WTC11 (cell line): ENCODE results near the gene MYO1H. TPM values are rescaled to one million over a fixed set of nuclear protein-coding genes. Genes with fewer than 3 reads are reported as not detected.

ENCODE experiments used
- ATAC-seq: fragments of 200-7000 bp; cut with Tn5 transposase; 2 replicates; pipeline ENCODE4 v1.10.0; 2021; ENCODE audit warnings: mild to moderate bottlenecking, moderate library complexity
- CTCF ChIA-PET: fragments of 300-600 bp; sonication (Branson Sonifier 250); formaldehyde crosslinking; loops from one replicate; lab custom pipeline; 2021; ENCODE audit warnings: antibody characterized with exemption; lab: Charles Lee
- POLR2A ChIA-PET: fragments of 350-600 bp; sonication (Branson Sonifier 250); formaldehyde crosslinking; loops from one replicate; lab custom pipeline; 2021; ENCODE audit warnings: antibody characterized with exemption; lab: Charles Lee
- DNase-seq: peaks from one replicate; pipeline ENCODE4 v3.0.0; 2021; ENCODE audit warnings: low spot score
- H3K27ac Mint-ChIP-seq: 2 replicates; pipeline ENCODE4 v1.8.0; 2021; ENCODE audit warnings: mixed read lengths
- H3K27me3 Mint-ChIP-seq: 2 replicates; pipeline ENCODE4 v1.8.0; 2021; ENCODE audit warnings: low read depth, mild to moderate bottlenecking, moderate library complexity, mixed read lengths
- H3K36me3 Mint-ChIP-seq: 2 replicates; pipeline ENCODE4 v1.8.0; 2021; ENCODE audit warnings: mixed read lengths
- H3K4me1 Mint-ChIP-seq: 2 replicates; pipeline ENCODE4 v1.8.0; 2022; ENCODE audit warnings: mixed read lengths
- H3K4me3 Mint-ChIP-seq: 2 replicates; pipeline ENCODE4 v1.8.0; 2021; ENCODE audit warnings: mild to moderate bottlenecking, moderate library complexity, mixed read lengths
- H3K9me3 Mint-ChIP-seq: 2 replicates; pipeline ENCODE4 v1.8.0; 2021; ENCODE audit warnings: mixed read lengths
- CBFB ChIP-seq: sonication (generic); formaldehyde crosslinking; IDR thresholded peaks from 2 replicates; pipeline ENCODE4 v1.8.1; 2022; ENCODE audit warnings: mild to moderate bottlenecking, low read depth, missing genetic modification reagents
- FOXK1 ChIP-seq: sonication (generic); formaldehyde crosslinking; IDR thresholded peaks from 2 replicates; pipeline ENCODE4 v1.8.0; 2022; ENCODE audit warnings: mild to moderate bottlenecking, moderate library complexity, missing genetic modification reagents
- FOXP4 ChIP-seq: sonication (generic); formaldehyde crosslinking; IDR thresholded peaks from 2 replicates; pipeline ENCODE4 v1.8.0; 2022; ENCODE audit warnings: mild to moderate bottlenecking, missing genetic modification reagents
- GABPB1 ChIP-seq: sonication (generic); formaldehyde crosslinking; IDR thresholded peaks from 2 replicates; pipeline ENCODE4 v1.8.1; 2023; ENCODE audit warnings: mild to moderate bottlenecking, missing genetic modification reagents
- GRHL2 ChIP-seq: fragments of 250-450 bp; sonication (Bioruptor Pico); IDR thresholded peaks from 2 replicates; pipeline ENCODE4 v1.8.0; 2022; ENCODE audit warnings: mild to moderate bottlenecking, moderate library complexity; ENCODE audit not compliant: insufficient replicate concordance, severe bottlenecking
- GTF2I ChIP-seq: fragments of 250-450 bp; sonication (Bioruptor Pico); conservative IDR thresholded peaks from 2 replicates; pipeline ENCODE4 v1.4.0; 2021; ENCODE audit warnings: mild to moderate bottlenecking
- HMGXB4 ChIP-seq: sonication (generic); formaldehyde crosslinking; IDR thresholded peaks from 2 replicates; pipeline ENCODE4 v1.8.1; 2023; ENCODE audit warnings: mild to moderate bottlenecking, moderate library complexity, missing genetic modification reagents
- MLX ChIP-seq: sonication (generic); formaldehyde crosslinking; IDR thresholded peaks from 2 replicates; pipeline ENCODE4 v1.8.1; 2023; ENCODE audit warnings: mild to moderate bottlenecking, missing genetic modification reagents, moderate library complexity
- NR1H2 ChIP-seq: sonication (generic); formaldehyde crosslinking; IDR thresholded peaks from 2 replicates; pipeline ENCODE4 v1.9.0; 2021; ENCODE audit warnings: mild to moderate bottlenecking, moderate library complexity, missing genetic modification reagents
- NR3C1 ChIP-seq: sonication (generic); formaldehyde crosslinking; conservative IDR thresholded peaks from 2 replicates; pipeline ENCODE4 v1.8.1; 2023; ENCODE audit warnings: low read depth, mild to moderate bottlenecking, missing genetic modification reagents
- SMAD4 ChIP-seq: sonication (generic); formaldehyde crosslinking; IDR thresholded peaks from 2 replicates; pipeline ENCODE4 v1.8.0; 2022; ENCODE audit warnings: mild to moderate bottlenecking, missing genetic modification reagents
- TEAD4 ChIP-seq: sonication (generic); formaldehyde crosslinking; IDR thresholded peaks from 2 replicates; pipeline ENCODE4 v1.8.0; 2022; ENCODE audit warnings: mild to moderate bottlenecking, missing genetic modification reagents
- USF2 ChIP-seq: sonication (generic); formaldehyde crosslinking; IDR thresholded peaks from 2 replicates; pipeline ENCODE4 v1.8.1; 2023; ENCODE audit warnings: mild to moderate bottlenecking, missing genetic modification reagents, moderate library complexity
- ZNF138 ChIP-seq: sonication (generic); formaldehyde crosslinking; conservative IDR thresholded peaks from 2 replicates; pipeline ENCODE4 v1.8.1; 2022; ENCODE audit warnings: mild to moderate bottlenecking, moderate library complexity, missing genetic modification reagents
- ZNF317 ChIP-seq: sonication (generic); formaldehyde crosslinking; IDR thresholded peaks from 2 replicates; pipeline ENCODE4 v1.8.1; 2023; ENCODE audit warnings: low read depth, mild to moderate bottlenecking, moderate library complexity, missing genetic modification reagents, borderline replicate concordance
- ZNF416 ChIP-seq: fragments of 250-450 bp; sonication (Bioruptor Pico); IDR thresholded peaks from 2 replicates; pipeline ENCODE4 v1.9.0; 2021; ENCODE audit warnings: mild to moderate bottlenecking, inconsistent platforms
- total RNA-seq: library from RNA; stranded (reverse); gene quantifications from 3 replicates; pipeline ENCODE4 v1.2.3, GENCODE V29; 2021
- TF ChIP-seq, protein P1 (sequence below): fragments of 250-450 bp; sonication (Bioruptor Pico); IDR thresholded peaks from 2 replicates; pipeline ENCODE4 v1.9.0; 2021; ENCODE audit warnings: mild to moderate bottlenecking
- TF ChIP-seq, protein P2 (sequence below): fragments of 250-450 bp; sonication (Bioruptor Pico); conservative IDR thresholded peaks from 2 replicates; pipeline ENCODE4 v1.9.0; 2021; ENCODE audit warnings: mild to moderate bottlenecking
- TF ChIP-seq, protein P3 (sequence below): sonication (generic); formaldehyde crosslinking; IDR thresholded peaks from 2 replicates; pipeline ENCODE4 v1.8.0; 2022; ENCODE audit warnings: mild to moderate bottlenecking, missing genetic modification reagents
- TF ChIP-seq, protein P4 (sequence below): sonication (generic); formaldehyde crosslinking; IDR thresholded peaks from 2 replicates; pipeline ENCODE4 v1.8.1; 2023; ENCODE audit warnings: mild to moderate bottlenecking, missing genetic modification reagents, borderline replicate concordance

The MYO1H gene
- total RNA-seq, 1 experiment from 2014 or later = 0.44 TPM

DNA sequence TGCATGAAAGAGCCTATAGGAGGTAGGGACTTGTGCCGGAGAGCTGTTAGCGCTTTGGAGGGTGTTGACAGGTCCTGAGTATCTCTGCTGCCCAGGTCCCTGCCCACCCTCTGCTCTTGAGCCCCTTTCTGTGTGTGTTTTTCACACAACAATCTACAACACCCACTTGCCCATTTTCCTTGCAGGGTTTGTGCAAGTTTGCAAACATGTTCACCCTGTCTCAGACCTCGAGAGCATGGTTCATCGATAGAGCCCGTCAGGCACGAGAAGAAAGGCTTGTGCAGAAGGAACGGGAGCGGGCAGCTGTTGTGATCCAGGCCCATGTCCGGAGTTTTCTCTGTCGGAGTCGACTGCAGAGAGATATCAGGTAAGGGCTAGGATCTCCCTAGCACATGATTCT is 135.6 kb downstream of the MYO1H start:
- H3K36me3 Mint-ChIP-seq = peaks cover 43% of the 10 kb centered on the region
- DNase-seq (no peak), ATAC-seq (no peak)
- H3K9me3 Mint-ChIP-seq = no peaks in the 10 kb centered on the region
- CTCF ChIA-PET = interaction anchor here (0.9 kb wide), 2 partner anchors 51 to 55 kb away, joined by 3 to 4 read pairs; no protein-coding TSS in a partner anchor
- no peak overlapping the region for H3K27ac Mint-ChIP-seq
- TF ChIP-seq USF2 = no peak
- TF ChIP-seq MLX (CRISPR knock-in tag) = no peak
- TF ChIP-seq ZNF138 (CRISPR knock-in tag) = no peak
- TF ChIP-seq, protein P1, sequence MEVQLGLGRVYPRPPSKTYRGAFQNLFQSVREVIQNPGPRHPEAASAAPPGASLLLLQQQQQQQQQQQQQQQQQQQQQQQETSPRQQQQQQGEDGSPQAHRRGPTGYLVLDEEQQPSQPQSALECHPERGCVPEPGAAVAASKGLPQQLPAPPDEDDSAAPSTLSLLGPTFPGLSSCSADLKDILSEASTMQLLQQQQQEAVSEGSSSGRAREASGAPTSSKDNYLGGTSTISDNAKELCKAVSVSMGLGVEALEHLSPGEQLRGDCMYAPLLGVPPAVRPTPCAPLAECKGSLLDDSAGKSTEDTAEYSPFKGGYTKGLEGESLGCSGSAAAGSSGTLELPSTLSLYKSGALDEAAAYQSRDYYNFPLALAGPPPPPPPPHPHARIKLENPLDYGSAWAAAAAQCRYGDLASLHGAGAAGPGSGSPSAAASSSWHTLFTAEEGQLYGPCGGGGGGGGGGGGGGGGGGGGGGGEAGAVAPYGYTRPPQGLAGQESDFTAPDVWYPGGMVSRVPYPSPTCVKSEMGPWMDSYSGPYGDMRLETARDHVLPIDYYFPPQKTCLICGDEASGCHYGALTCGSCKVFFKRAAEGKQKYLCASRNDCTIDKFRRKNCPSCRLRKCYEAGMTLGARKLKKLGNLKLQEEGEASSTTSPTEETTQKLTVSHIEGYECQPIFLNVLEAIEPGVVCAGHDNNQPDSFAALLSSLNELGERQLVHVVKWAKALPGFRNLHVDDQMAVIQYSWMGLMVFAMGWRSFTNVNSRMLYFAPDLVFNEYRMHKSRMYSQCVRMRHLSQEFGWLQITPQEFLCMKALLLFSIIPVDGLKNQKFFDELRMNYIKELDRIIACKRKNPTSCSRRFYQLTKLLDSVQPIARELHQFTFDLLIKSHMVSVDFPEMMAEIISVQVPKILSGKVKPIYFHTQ = no peak
- TF ChIP-seq GTF2I (CRISPR knock-in tag) = no peak
- TF ChIP-seq CBFB = no peak
- TF ChIP-seq HMGXB4 (CRISPR knock-in tag) = no peak
- TF ChIP-seq NR3C1 (CRISPR knock-in tag) = no peak
- TF ChIP-seq, protein P2, sequence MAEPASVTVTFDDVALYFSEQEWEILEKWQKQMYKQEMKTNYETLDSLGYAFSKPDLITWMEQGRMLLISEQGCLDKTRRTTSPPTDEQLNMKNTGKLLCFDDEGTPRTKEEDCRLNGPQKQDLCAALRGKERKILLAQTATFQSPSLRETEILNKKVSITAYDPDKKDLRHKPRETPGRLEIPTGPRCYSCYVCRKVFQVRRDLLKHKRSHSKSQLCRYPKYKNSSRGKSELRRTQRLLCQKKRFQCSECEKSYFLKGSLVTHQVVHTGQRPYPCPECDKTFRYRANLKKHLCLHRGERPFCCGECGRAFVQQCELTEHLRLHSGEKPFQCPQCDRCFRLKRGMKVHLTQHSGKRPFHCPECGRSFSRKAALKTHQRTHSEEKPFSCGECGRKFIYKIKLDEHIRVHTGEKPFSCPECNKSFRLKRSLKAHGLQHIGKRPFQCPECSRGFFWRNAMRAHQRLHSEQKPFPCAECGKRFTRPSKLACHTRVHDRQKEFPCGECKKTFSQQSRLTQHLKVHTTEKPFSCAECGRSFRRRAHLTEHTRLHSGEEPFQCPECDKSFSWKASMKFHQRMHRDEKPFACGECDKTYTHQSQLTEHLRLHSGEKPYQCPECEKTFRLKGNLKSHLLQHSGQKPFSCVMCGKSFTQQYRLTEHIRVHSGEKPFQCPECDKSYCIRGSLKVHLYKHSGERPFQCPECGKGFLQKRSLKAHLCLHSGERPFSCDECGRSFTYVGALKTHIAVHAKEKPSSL (CRISPR knock-in tag) = no peak
- no peak for TF ChIP-seq SMAD4
- TF ChIP-seq, protein P3, sequence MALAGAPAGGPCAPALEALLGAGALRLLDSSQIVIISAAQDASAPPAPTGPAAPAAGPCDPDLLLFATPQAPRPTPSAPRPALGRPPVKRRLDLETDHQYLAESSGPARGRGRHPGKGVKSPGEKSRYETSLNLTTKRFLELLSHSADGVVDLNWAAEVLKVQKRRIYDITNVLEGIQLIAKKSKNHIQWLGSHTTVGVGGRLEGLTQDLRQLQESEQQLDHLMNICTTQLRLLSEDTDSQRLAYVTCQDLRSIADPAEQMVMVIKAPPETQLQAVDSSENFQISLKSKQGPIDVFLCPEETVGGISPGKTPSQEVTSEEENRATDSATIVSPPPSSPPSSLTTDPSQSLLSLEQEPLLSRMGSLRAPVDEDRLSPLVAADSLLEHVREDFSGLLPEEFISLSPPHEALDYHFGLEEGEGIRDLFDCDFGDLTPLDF (CRISPR knock-in tag) = no peak
- TF ChIP-seq FOXP4 (CRISPR knock-in tag) = no peak
- TF ChIP-seq GRHL2 (CRISPR knock-in tag) = no peak
- TF ChIP-seq ZNF317 (CRISPR knock-in tag) = no peak
- TF ChIP-seq, protein P4, sequence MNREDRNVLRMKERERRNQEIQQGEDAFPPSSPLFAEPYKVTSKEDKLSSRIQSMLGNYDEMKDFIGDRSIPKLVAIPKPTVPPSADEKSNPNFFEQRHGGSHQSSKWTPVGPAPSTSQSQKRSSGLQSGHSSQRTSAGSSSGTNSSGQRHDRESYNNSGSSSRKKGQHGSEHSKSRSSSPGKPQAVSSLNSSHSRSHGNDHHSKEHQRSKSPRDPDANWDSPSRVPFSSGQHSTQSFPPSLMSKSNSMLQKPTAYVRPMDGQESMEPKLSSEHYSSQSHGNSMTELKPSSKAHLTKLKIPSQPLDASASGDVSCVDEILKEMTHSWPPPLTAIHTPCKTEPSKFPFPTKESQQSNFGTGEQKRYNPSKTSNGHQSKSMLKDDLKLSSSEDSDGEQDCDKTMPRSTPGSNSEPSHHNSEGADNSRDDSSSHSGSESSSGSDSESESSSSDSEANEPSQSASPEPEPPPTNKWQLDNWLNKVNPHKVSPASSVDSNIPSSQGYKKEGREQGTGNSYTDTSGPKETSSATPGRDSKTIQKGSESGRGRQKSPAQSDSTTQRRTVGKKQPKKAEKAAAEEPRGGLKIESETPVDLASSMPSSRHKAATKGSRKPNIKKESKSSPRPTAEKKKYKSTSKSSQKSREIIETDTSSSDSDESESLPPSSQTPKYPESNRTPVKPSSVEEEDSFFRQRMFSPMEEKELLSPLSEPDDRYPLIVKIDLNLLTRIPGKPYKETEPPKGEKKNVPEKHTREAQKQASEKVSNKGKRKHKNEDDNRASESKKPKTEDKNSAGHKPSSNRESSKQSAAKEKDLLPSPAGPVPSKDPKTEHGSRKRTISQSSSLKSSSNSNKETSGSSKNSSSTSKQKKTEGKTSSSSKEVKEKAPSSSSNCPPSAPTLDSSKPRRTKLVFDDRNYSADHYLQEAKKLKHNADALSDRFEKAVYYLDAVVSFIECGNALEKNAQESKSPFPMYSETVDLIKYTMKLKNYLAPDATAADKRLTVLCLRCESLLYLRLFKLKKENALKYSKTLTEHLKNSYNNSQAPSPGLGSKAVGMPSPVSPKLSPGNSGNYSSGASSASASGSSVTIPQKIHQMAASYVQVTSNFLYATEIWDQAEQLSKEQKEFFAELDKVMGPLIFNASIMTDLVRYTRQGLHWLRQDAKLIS (CRISPR knock-in tag) = no peak
- no peak for TF ChIP-seq TEAD4 (CRISPR knock-in tag)
- no peak for TF ChIP-seq FOXK1
- TF ChIP-seq GABPB1 (CRISPR knock-in tag) = no peak
- no peak for TF ChIP-seq ZNF416 (CRISPR knock-in tag)
- no peak for TF ChIP-seq NR1H2 (CRISPR knock-in tag)
- POLR2A ChIA-PET = no interaction called here
- peaks cover 5% of the 10 kb centered on the region; the same call in 1 of the 2 replicates for H3K4me1 Mint-ChIP-seq
- no peak overlapping the region for H3K4me3 Mint-ChIP-seq
- no peaks in the 10 kb centered on the region for H3K27me3 Mint-ChIP-seq
